ENCODE measurements around the gene SYTL3.

DNA sequence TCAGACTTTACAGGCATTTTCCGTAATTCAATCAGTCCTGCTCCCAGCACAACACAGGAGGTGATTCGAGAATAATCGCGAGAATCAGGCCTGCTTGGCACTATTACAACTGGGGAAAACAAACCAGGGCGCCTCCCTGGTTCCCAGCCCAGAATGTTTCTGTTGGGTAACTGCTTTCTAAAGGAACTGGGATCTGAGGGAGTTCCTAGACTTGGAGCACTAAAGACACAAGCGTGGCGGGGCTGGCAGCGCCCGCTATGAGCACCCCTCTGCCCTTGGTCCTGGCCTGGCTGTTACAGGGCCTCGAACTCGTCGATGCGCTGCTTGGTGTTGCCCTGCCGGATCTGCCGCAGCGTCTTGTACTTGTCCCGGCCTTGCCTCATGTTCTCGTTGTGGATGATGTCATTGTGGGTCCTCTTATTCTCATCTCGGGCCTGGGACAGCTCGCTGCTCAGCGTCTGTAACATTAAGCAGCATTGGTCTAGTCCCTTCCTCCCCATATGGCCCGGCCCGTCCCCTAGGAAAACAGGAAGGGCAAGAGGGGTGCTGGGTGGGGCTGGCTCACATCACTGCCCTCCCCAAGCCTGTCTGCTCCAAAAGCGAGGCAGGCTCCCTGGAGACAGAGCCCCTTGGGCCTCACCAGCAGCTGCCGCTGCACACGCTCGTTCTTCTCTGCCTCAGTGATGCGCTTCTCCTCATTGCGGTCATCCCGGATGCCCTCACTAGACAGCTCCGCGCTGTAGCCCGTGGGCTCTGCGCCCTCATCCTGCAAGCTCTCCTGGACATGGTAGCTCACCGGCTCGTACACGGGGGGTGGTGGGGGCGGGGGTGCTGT, 117.0 kb downstream of the SYTL3 start:
- no peak for TF ChIP-seq POLR2A (IDR thresholded peaks at IDR 0.05)
- TF ChIP-seq CTCF (IDR thresholded peaks at IDR 0.05): no peak
